GM18520 (cell line): Measurements from ENCODE around the gene LDLRAD3.

Experiments used
- ATAC-seq: cut with Tn5 transposase; IDR thresholded peaks from one replicate; pipeline ENCODE4 v1.9.1; 2021; ENCODE audit not compliant: unreplicated experiment

The LDLRAD3 gene

DNA sequence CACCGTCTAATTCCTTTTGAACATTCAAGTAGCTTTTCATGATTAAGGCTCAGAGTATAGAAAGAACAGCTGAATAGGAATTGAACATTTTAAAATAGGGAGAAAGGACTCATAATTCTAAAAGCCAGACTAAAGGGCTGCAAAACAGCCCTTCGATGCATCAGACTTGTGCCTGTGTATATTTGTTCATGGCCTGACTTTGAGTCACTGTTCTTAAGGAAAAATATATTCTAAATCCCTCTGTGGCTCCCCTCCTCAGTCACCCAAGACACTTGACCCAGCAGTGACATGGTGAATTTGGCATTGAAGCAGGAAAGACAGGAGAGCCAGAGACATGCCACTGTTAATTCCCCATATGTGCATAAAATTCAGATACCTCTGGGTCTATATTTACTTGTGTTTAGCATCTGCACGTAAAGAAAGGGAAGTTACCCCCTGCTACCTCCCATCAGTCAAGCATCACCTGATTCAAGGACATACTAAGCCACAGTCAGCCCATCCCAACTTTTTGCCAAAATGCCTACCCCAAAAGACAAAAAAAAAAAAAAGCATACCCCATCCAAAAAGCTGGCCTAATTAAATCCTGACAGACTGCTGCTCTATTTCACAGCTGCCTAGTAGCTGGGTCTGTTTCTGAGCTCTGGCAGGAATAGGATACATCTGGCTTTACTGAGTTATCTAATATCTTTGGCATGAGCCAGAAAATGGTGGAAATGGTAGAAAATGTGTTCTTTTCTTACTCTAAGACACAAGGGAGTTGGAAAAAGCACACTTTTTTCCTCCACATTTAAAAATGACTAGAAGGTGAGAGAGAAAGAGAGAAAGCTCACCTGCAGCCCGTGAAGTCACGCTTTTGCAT, 251.9 kb downstream of the LDLRAD3 start:
- no peak for ATAC-seq

GRCh38 chr11:36196411-36196998, 252.6 kb downstream of the LDLRAD3 start:
- ATAC-seq = no peak

- ATAC-seq = no peak
Measured at GRCh38 chr11:36201411-36201810, 257.5 kb downstream of the LDLRAD3 start.

DNA sequence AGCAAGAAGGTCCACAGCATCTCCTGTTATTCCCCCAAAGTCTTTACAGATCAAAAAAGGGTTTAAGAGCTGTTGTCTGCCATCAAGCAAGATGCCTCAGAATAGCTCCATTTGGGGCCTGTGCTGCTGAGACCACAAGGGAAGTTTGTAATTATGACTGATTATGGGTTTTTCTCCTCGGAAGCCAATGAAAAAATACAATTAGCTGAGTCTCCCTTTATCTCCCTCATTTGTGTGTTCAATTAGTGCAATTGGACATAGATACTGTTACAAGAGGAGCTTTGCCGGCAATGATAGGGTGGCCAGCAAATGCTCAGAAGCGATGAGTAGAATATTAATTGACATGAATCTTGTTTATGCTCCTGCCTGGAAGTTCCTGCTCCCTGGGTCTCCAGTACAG, 261.7 kb downstream of the LDLRAD3 start:
- no peak for ATAC-seq

- ATAC-seq = no peak
Measured at GRCh38 chr11:36210529-36210928, 266.7 kb downstream of the LDLRAD3 start.

DNA sequence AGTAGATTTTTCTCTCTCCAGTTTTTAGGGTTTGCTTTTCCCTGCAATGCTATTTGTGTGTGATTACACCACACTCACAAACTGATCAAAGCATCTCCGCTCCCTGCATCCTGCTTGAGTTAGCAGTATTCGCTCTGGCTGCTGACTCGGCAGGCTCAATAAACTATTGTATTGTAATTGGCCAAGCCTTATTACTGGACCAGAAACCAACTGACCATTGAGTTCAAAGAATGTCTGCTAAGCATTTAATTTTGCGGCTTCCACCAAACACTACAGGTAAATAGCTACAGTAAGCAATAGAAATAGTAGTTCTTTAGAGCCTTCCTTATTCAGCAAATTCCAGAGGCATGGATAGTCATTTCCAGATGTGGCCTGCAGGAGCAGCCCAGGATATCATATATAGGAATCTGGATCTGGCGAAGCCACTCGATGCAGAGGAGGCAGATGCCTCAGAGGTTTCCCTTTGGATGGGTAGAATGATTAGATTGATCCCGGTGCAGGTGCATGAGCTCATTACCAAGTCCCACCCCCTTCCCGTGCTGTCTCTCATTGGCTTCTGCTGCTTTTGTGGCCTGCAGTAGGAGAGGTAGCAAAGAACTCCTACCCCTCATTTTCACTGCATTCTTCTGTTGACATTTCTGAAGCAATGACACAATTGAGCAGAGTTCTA, 268.0 kb downstream of the LDLRAD3 start:
- no peak for ATAC-seq

DNA sequence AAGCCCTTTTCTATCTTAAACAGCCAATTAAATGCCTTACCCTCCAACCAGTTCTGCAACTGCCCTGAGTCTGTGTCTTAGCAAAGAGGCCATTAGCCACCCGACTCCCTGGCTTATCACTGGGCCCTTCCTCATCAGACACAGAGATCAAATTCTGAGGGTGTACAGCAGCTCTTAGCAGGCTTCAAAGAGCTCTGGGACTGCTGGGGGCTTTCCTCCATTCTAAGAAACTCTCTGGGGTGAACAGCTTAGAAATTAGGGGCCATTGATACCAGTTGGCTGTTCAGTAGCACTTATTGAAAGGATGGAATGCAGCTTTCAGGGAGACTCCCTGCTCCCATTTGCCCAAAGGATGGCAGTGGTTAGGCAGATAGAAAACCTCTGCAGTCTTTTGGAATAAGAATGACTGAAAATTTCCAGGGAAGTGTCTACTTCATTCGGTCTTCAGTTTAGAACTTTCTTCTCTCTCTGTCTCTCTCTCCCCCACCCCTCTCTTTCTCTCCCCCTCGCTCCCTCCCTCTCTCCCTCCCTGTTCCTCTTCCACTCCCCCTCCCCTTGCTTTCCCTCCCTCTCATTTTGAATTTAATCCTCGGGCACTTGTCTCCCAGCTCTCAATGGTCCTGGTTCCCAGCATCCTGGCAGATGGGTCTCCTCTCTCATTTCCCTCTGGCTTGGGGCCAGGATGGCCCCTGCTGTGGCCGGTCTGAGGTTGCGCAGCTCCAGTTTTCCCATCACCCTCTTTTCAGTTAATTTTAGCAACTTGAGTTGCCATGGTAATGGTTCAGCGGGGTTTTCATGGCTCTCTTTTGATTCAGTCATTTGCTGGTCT, 268.9 kb downstream of the LDLRAD3 start:
- ATAC-seq = no peak

GRCh38 chr11:36213393-36213840, 269.6 kb downstream of the LDLRAD3 start:
- ATAC-seq = no peak

- ATAC-seq = no peak
Measured at GRCh38 chr11:36214480-36214879, 270.6 kb downstream of the LDLRAD3 start.

- no peak for ATAC-seq
Measured at GRCh38 chr11:36214976-36215692, 271.3 kb downstream of the LDLRAD3 start.

DNA sequence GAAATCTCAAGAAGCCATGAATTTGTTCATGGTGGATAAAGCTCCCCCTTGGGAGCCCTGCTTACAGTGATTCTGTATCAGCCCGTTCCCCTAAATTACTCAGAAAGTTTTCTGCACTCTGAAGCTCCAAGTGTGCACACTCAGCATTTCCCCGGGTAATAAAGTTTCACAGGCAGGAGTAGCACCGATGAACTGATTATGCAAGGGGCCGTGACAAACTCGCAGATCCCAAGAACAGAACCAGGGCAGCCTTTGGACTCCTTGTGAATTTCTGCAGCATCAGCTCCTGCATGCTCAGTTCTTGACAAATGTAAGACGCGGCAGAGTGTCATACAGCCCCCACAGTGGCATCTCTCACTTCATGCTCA, 271.8 kb downstream of the LDLRAD3 start:
- ATAC-seq = no peak

DNA sequence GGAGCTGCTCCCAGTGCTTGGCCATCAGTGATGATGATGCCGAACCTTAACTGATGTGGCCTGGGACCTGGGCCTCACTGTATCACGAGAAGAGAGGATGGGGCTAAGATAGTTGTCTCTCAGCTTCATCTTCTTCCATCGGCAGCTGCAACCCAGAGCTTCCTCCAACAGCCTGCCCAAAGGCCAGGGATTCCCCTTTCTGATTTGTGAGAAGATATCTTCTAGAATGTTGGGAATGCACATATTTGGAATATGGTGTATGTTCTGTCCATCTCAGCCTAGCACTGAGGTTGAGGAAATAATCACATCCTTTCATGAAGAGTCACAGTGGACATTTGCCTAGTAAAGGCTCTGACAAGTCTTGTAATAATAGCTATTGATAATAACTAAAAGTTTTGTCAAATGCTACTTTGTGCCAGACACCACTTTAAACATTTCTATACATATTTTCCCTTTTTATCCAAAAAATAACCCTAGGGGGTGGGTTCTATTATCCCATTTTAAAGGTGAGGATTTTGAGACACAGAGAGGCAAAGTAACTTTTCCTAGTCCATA, 272.3 kb downstream of the LDLRAD3 start:
- no peak for ATAC-seq

DNA sequence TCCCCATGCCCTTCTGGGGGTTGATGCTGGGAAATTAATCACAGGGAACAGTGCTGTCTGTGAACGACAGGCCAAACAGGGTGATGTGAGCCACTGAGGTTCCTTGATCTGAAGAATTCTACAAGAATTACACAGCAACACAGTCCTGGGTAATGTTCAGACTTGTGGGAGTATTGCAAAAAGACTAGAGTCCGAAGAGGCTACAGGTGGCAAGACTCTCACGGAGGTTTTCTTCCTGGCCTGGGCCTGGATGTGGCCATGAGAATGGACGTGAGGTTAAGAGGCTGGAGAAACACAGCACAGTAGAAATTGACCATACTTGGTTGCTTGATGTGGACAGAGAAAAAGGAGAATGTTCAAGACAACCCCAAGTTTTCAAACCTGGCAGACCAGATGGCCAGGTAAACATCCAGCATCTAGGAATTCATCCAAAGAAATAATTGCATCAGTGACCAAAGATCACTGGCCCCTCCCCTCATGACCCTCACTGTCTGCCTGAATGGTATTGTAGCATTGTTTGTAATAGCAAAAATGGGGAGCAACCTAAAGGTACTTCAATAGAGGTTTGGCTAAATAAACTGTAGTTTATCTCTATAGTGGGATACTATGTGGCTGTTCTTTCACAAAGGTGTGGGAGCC, 274.5 kb downstream of the LDLRAD3 start:
- no peak for ATAC-seq

DNA sequence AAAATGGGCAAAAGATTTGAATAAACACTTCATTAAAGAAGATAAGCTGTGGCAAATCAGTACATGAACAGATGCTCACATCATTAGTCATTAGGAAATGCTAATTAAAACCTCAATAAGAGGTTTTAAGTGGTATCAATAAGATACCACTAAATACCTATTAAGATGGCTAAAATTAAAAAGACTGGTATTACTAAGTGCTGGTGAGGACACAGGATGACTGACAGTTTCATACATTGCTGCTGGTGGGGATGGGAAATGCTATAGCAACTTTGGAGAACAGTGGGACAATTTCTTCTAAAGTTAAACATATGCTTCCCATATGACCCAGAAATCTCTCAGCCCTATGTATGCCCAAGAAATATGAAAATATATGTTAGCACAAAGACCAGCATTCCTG, 276.1 kb downstream of the LDLRAD3 start:
- ATAC-seq = no peak

GRCh38 chr11:36222831-36223635, 279.2 kb downstream of the LDLRAD3 start:
- ATAC-seq = no peak

DNA sequence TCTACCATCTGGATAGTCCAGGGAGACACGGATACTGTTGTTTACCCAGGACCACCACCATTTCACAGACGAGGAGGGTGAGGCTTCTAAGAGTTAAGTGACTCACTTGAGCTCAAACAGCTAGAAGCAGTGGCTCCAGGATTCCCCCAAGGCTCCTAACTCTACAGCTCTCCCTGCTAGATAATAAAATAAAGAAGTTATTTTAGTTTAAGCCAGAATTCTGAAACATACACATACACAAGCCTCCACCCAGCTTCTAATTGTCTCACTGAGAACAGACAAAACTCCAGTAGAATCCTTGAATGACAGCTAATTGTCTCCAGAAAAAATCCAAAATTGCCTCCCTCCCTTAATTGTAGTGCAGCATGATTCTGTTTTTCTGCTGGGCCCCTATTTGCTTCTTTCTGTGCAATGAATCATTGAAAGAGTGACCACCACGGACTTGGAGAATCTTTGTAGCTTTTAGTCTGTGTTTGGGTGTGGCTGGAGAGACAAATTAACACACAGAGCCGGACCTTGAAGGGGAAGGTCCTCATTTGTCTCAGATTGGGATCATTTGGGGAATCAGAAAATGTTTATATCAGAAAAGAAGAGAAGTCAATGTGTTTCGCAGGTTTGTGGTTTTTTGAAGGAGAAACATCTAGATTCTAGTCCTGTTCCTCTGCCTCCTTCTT, 280.5 kb downstream of the LDLRAD3 start:
- ATAC-seq = no peak

- no peak for ATAC-seq
Measured at GRCh38 chr11:36227044-36227443, 283.2 kb downstream of the LDLRAD3 start.

DNA sequence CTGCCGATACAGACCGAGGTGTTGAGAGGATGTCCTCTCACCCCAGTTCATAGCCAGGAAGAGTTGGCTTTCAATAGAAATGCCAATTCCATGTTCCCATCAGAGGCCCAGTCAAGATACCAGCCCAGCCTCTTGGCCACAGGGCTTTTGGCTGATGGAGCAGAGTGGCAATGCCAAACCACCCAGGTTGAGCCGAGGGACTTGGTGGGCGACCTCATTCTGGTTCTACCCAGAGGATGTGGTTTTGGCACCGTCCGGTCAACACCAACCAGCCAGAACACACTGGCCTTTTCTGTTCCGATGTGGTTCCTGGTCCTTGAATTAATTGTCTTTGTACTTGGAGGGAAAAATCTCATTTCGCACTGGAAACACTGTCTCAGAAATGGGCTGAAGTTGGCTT, 284.8 kb downstream of the LDLRAD3 start:
- ATAC-seq = no peak
